ENCODE data around the gene THEMIS.

GRCh38 chr6:127938701-127939100 is 37.8 kb upstream of the THEMIS start:
- TF ChIP-seq POLR2A (IDR thresholded peaks at IDR 0.05): no peak
- TF ChIP-seq, protein P1, sequence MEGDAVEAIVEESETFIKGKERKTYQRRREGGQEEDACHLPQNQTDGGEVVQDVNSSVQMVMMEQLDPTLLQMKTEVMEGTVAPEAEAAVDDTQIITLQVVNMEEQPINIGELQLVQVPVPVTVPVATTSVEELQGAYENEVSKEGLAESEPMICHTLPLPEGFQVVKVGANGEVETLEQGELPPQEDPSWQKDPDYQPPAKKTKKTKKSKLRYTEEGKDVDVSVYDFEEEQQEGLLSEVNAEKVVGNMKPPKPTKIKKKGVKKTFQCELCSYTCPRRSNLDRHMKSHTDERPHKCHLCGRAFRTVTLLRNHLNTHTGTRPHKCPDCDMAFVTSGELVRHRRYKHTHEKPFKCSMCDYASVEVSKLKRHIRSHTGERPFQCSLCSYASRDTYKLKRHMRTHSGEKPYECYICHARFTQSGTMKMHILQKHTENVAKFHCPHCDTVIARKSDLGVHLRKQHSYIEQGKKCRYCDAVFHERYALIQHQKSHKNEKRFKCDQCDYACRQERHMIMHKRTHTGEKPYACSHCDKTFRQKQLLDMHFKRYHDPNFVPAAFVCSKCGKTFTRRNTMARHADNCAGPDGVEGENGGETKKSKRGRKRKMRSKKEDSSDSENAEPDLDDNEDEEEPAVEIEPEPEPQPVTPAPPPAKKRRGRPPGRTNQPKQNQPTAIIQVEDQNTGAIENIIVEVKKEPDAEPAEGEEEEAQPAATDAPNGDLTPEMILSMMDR (IDR thresholded peaks at IDR 0.05): no peak
- TF ChIP-seq POLR2AphosphoS5 (IDR thresholded peaks at IDR 0.05): no peak

All from prostate gland (tissue), 2 donors.